ENCODE measurements around the gene RHOA. TPM values are rescaled to one million over a fixed set of nuclear protein-coding genes. Genes with fewer than 3 reads are reported as not detected.

The RHOA gene
- total and polyA plus RNA-seq, 4 donors: 367 to 580 (median 509) TPM

DNA sequence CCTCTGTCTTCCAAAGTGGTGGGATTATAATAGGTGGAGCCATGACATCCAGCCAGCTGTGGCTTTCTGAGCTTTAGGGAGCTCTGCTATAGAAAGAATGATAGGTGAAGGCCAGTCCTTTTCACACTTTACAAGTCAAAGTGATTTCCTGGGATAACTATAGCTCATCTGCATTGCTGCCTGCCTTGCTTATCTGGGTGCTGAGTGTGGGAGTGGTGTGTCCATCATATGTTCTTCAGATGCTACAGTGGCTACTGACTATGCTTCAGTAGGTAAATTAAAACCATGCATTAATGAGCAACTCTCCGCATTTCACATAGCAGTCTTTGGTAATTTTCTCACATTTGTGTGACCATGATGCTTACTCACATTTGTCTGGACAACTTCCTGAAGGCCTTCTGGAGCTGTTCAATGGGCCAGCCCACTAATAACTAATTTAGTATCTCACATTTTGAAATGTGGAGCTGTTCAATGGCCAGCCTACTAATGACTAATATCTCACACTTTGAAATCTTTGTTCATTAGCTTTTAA, 23.4 kb downstream of the RHOA start:
- no peaks in the 10 kb centered on the region for H3K36me3 ChIP-seq (ENCODE audit: control insufficient read depth in 1 of 2, insufficient read depth in 2 of 2, low read length in 1 of 2)
- no peak overlapping the region for H3K27ac ChIP-seq (ENCODE audit: low read depth in 1 of 2, low read length in 2 of 2)
- H3K4me1 ChIP-seq (ENCODE audit: control insufficient read depth in 1 of 2, insufficient read depth in 2 of 2, low read length in 2 of 2): peaks cover 0 to 3% of the 10 kb centered on the region in 2 donors
- WGBS, 2 donors: 85 to 90% methylated on average over 1 of the region's 1 CpG
- H3K4me3 ChIP-seq (ENCODE audit: low read length in 2 of 2): no peak overlapping the region
- DNase-seq (no peak), ATAC-seq (ENCODE audit: low FRiP score) (no peak)
- H3K27me3 ChIP-seq (ENCODE audit: control insufficient read depth in 1 of 2, insufficient read depth in 2 of 2, low read length in 1 of 2): no peaks in the 10 kb centered on the region
- intact Hi-C loops (cut with DNase I): no loop called here
- H3K9me3 ChIP-seq (ENCODE audit: control insufficient read depth, low read length): no peaks in the 10 kb centered on the region

DNA sequence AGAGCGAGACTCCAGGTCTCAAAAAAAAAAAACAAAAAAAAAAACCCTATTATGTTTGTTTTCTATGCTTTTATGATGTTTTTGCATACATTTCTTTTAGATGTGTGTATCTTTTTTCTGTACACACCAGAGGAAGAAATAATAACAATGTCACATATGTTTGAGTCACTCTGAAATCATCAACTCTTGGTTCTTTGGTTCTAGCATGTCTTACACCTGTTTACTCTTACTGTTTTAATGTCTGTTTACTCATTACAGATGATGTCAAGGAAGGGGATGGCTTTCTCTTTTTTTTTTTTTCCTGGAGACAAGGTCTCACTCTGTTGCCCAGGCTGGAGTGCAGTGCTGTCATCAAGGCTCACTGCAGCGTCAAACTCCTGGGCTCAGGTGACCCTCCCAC, 24.1 kb downstream of the RHOA start:
- WGBS, 2 donors: 86 to 90% methylated on average over 2 of the region's 2 CpGs
- no peak for DNase-seq
- Histone ChIP-seq H3K27ac (ENCODE audit: low read depth in 1 of 2, low read length in 2 of 2) (no peak overlapping the region), H3K27me3 (ENCODE audit: control insufficient read depth in 1 of 2, insufficient read depth in 2 of 2, low read length in 1 of 2) (no peaks in the 10 kb centered on the region), H3K36me3 (ENCODE audit: control insufficient read depth in 1 of 2, insufficient read depth in 2 of 2, low read length in 1 of 2) (no peaks in the 10 kb centered on the region), H3K4me1 (ENCODE audit: control insufficient read depth in 1 of 2, insufficient read depth in 2 of 2, low read length in 2 of 2) (peaks cover 0 to 3% of the 10 kb centered on the region in 2 donors), H3K9me3 (ENCODE audit: control insufficient read depth, low read length) (no peaks in the 10 kb centered on the region), H3K4me3 (ENCODE audit: low read length in 2 of 2) (no peak overlapping the region)
- ATAC-seq (ENCODE audit: low FRiP score): no peak
- intact Hi-C loops (cut with DNase I): no loop called here

DNA sequence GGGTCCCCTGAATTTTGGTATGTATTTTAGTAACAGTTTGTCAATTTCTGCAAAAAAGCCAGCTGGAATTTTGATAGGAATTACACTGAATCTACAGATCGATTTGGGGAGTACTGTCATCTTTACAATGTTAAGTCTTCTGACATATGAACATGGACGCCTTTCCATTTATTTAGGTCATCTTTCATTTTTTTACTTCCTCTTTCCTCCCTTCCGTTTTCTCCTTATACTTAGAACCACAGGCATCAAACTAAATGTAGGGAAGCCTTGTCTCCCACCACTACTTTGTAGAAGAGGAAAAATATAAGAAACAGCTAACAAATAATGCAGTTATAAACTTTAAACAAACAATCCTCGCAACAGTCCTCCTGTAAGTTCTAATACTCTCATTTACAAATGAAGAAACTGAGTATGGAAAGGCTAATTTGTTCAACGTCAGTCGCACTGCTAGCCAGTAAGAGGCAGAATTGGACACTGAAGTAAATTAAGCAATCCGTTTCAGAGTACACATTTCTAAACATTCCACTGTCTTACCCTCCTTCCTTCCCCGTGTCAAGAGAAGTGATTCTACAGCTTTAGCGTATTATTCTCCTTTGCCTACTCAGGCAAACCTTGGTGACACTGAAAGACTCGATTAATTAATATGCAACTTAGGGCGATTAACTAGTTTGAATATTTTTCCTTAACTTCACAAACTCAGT, 25.6 kb downstream of the RHOA start:
- no peaks in the 10 kb centered on the region for H3K27me3 ChIP-seq (ENCODE audit: control insufficient read depth in 1 of 2, insufficient read depth in 2 of 2, low read length in 1 of 2)
- no peaks in the 10 kb centered on the region for H3K9me3 ChIP-seq (ENCODE audit: control insufficient read depth, low read length)
- WGBS, 2 donors: 75 to 78% methylated on average over 11 of the region's 11 CpGs
- peaks cover 0 to 3% of the 10 kb centered on the region in 2 donors for H3K4me1 ChIP-seq (ENCODE audit: control insufficient read depth in 1 of 2, insufficient read depth in 2 of 2, low read length in 2 of 2)
- no peak for DNase-seq
- no peak for ATAC-seq (ENCODE audit: low FRiP score)
- no peak overlapping the region for H3K27ac ChIP-seq (ENCODE audit: low read depth in 1 of 2, low read length in 2 of 2)
- H3K36me3 ChIP-seq (ENCODE audit: control insufficient read depth in 1 of 2, insufficient read depth in 2 of 2, low read length in 1 of 2): no peaks in the 10 kb centered on the region
- H3K4me3 ChIP-seq (ENCODE audit: low read length in 2 of 2): no peak overlapping the region
- intact Hi-C loops (cut with DNase I): no loop called here

DNA sequence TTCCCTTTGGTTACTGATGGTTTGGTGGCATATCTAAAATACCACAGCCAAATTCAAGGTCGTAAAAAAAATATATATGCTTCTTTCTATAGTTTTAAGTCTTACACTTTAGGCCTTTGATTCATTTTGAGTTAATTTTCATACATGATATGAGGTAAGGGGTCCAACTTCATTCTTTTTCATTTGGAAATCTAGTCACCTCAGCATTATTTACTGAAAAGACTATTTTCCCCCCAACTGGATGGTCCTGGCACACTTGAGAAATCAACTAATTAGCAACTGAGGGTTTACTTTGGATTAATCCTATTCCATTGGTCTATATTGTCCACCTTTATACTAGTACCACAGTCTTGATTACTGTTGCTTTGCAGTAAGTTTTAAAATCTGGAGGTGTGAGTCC, 26.2 kb downstream of the RHOA start:
- no peaks in the 10 kb centered on the region for H3K9me3 ChIP-seq (ENCODE audit: control insufficient read depth, low read length)
- H3K27me3 ChIP-seq (ENCODE audit: control insufficient read depth in 1 of 2, insufficient read depth in 2 of 2, low read length in 1 of 2): no peaks in the 10 kb centered on the region
- 69 to 78% methylated on average over 1 of the region's 1 CpG for WGBS, 2 donors
- H3K4me1 ChIP-seq (ENCODE audit: control insufficient read depth in 1 of 2, insufficient read depth in 2 of 2, low read length in 2 of 2): peaks cover 0 to 3% of the 10 kb centered on the region in 2 donors
- intact Hi-C loops (cut with DNase I): loop anchor here in 1 of 2 donors (2.0 kb wide), 1 partner anchor 17 kb away; no protein-coding TSS in a partner anchor
- no peak for ATAC-seq (ENCODE audit: low FRiP score)
- H3K27ac ChIP-seq (ENCODE audit: low read depth in 1 of 2, low read length in 2 of 2): no peak overlapping the region
- no peak overlapping the region for H3K4me3 ChIP-seq (ENCODE audit: low read length in 2 of 2)
- no peaks in the 10 kb centered on the region for H3K36me3 ChIP-seq (ENCODE audit: control insufficient read depth in 1 of 2, insufficient read depth in 2 of 2, low read length in 1 of 2)
- no peak for DNase-seq

DNA sequence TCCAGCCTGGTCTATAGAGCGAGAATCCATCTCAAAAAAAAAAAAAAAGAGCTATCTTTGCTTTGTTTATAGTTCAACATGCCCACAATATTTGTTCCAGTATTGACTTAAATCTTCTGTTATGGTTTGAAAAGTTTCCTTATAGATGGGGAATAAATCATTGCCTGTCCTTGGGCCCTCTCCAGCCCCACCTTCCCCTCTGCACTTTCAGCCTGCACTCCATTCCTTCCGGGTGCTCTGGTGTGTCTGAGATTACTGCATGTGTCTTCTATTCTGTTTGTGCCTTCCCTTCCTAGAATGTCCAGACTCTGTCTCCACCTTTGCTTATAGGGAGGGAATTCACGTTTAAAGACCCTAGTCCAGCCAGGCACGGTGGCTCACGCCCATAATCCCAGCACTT, 28.4 kb downstream of the RHOA start:
- H3K4me1 ChIP-seq (ENCODE audit: control insufficient read depth in 1 of 2, insufficient read depth in 2 of 2, low read length in 2 of 2): peaks cover 0 to under 1% of the 10 kb centered on the region in 2 donors
- intact Hi-C loops (cut with DNase I): no loop called here
- no peak overlapping the region for H3K4me3 ChIP-seq (ENCODE audit: low read length in 2 of 2)
- 60 to 62% methylated on average over 5 of the region's 5 CpGs for WGBS, 2 donors
- no peaks in the 10 kb centered on the region for H3K27me3 ChIP-seq (ENCODE audit: control insufficient read depth in 1 of 2, insufficient read depth in 2 of 2, low read length in 1 of 2)
- H3K27ac ChIP-seq (ENCODE audit: low read depth in 1 of 2, low read length in 2 of 2): no peak overlapping the region
- no peaks in the 10 kb centered on the region for H3K9me3 ChIP-seq (ENCODE audit: control insufficient read depth, low read length)
- H3K36me3 ChIP-seq (ENCODE audit: control insufficient read depth in 1 of 2, insufficient read depth in 2 of 2, low read length in 1 of 2): no peaks in the 10 kb centered on the region
- ATAC-seq (ENCODE audit: low FRiP score) (no peak), DNase-seq (no peak)

DNA sequence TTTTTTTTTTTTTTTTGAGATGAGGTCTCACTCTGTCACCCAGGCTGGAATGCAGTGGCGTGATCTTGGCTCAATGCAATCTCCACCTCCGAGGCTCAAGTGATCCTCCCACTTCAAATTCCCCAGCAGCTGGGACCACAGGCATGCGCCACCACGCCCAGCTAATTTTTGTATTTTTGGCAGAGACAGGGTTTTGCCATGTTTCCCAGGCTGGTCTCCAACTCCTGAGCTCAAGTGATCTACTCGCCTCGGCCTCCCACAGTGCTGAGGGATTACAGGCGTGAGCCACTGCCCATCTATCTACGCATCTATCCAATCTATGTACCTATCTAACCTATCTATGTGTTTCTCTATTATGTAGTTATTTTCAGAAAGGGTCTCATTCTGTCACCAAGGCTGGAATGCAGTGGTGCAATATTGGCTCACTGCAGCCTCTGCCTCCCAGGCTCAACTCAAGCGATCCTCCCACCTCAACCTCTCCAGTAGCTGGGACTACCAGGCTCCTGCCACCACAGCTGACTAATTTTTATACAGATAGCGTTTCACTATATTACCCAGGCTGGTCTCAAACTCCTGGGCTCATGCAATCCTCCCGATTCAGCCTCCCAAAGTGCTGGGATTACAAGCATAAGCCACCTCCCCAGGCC, 33.4 kb downstream of the RHOA start:
- no peak overlapping the region for H3K4me3 ChIP-seq (ENCODE audit: low read length in 2 of 2)
- H3K27me3 ChIP-seq (ENCODE audit: control insufficient read depth in 1 of 2, insufficient read depth in 2 of 2, low read length in 1 of 2): no peaks in the 10 kb centered on the region
- intact Hi-C loops (cut with DNase I): no loop called here
- H3K27ac ChIP-seq (ENCODE audit: low read depth in 1 of 2, low read length in 2 of 2): peak overlapping the region in 1 of 2 donors; percentile 59
- peak; percentile 41 for ATAC-seq (ENCODE audit: low FRiP score)
- WGBS, 2 donors: 50% methylated on average over 11 of the region's 11 CpGs
- no peaks in the 10 kb centered on the region for H3K9me3 ChIP-seq (ENCODE audit: control insufficient read depth, low read length)
- peaks cover 0 to 2% of the 10 kb centered on the region in 2 donors for H3K36me3 ChIP-seq (ENCODE audit: control insufficient read depth in 1 of 2, insufficient read depth in 2 of 2, low read length in 1 of 2)
- DNase-seq: peak in 1 of 2 donors; percentile 64
- no peaks in the 10 kb centered on the region for H3K4me1 ChIP-seq (ENCODE audit: control insufficient read depth in 1 of 2, insufficient read depth in 2 of 2, low read length in 2 of 2)

DNA sequence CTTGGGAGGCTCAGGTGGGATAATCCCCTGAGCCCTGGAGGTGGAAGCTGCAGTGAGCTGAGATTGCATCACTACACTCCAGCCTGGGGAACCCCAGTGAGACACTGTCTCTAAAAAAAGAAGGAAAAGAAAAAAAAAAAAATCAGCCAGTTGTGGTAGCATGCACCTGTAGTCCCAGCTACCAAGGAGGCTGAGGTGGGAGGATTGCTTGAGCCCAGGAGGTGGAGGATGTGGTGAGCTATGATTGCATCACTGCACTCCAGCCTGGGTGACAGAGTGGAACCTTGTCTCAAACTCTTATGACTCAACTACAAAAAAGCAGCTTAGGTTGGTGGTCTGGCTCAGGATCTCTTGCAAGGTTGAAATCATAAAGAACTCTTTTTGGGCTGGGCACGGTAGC, 34.3 kb downstream of the RHOA start:
- intact Hi-C loops (cut with DNase I): no loop called here
- Histone ChIP-seq H3K36me3 (ENCODE audit: control insufficient read depth in 1 of 2, insufficient read depth in 2 of 2, low read length in 1 of 2) (peaks cover 0 to 2% of the 10 kb centered on the region in 2 donors), H3K27me3 (ENCODE audit: control insufficient read depth in 1 of 2, insufficient read depth in 2 of 2, low read length in 1 of 2) (no peaks in the 10 kb centered on the region), H3K9me3 (ENCODE audit: control insufficient read depth, low read length) (no peaks in the 10 kb centered on the region), H3K27ac (ENCODE audit: low read depth in 1 of 2, low read length in 2 of 2) (no peak overlapping the region), H3K4me3 (ENCODE audit: low read length in 2 of 2) (no peak overlapping the region), H3K4me1 (ENCODE audit: control insufficient read depth in 1 of 2, insufficient read depth in 2 of 2, low read length in 2 of 2) (no peaks in the 10 kb centered on the region)
- DNase-seq (no peak), ATAC-seq (ENCODE audit: low FRiP score) (no peak)
- 79 to 91% methylated on average over 1 of the region's 1 CpG for WGBS, 2 donors

DNA sequence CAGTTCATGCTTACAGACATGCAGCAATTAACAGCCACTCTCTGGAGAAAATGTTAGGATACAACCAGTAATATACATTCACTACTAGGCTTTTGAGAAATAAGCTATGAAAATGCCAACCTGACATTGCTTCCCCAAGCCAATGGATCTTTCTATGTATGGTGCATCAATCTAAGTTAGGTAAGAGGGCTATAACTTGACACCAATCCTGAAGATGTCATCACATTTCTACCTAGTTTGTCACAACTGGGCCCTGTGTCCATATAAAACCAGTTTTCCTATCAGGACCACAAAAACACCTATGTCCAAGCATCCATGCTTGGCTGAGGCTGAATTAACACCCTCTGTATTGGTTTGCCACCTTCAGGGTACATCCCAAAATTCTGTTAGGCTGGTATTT, 39.8 kb downstream of the RHOA start:
- Histone ChIP-seq H3K27me3 (ENCODE audit: control insufficient read depth in 1 of 2, insufficient read depth in 2 of 2, low read length in 1 of 2) (no peaks in the 10 kb centered on the region), H3K4me1 (ENCODE audit: control insufficient read depth in 1 of 2, insufficient read depth in 2 of 2, low read length in 2 of 2) (no peaks in the 10 kb centered on the region), H3K27ac (ENCODE audit: low read depth in 1 of 2, low read length in 2 of 2) (no peak overlapping the region), H3K4me3 (ENCODE audit: low read length in 2 of 2) (no peak overlapping the region), H3K9me3 (ENCODE audit: control insufficient read depth, low read length) (no peaks in the 10 kb centered on the region), H3K36me3 (ENCODE audit: control insufficient read depth in 1 of 2, insufficient read depth in 2 of 2, low read length in 1 of 2) (peaks cover 0 to 4% of the 10 kb centered on the region in 2 donors)
- DNase-seq (no peak), ATAC-seq (ENCODE audit: low FRiP score) (no peak)
- intact Hi-C loops (cut with DNase I): loop anchor here in 1 of 2 donors (2.0 kb wide), 1 partner anchor 13 kb away; the partner anchor contains the start of gene GPX1
